Heart right ventricle (tissue), 16 donors: ENCODE measurements around the gene PLP1. TPM values are rescaled to one million over a fixed set of nuclear protein-coding genes. Genes with fewer than 3 reads are reported as not detected.
"Not testable (repeated sequence)": the region's sequence is repeated elsewhere in the genome, so short reads cannot be mapped to it uniquely, and the experiment has no call there.

Source experiments
- ATAC-seq, 8 donors: fragments of 200-7000 bp; cut with Tn5 transposase; one replicate each; pipeline ENCODE4 v1.9.1; 2020; ENCODE audit warnings: mild to moderate bottlenecking in 8 of 8, moderate library complexity in 8 of 8, moderate number of reproducible peaks in 1 of 8
- DNase-seq, 2 donors: peaks; one replicate each; pipeline ENCODE4 v3.0.0-alpha.2; 2020
- H3K27ac ChIP-seq, 10 donors: fragments of 200-600 bp; sonication (generic) in 2 of 10; one replicate each; pipeline versions ENCODE4 v1.5.0 to v1.8.0; 2020 to 2022; ENCODE audit warnings: mild to moderate bottlenecking in 3 of 10
- H3K27me3 ChIP-seq, 7 donors: fragments of 200-600 bp; one replicate each; pipeline ENCODE4 v1.8.0; 2021 to 2022; ENCODE audit warnings: mild to moderate bottlenecking in 2 of 7
- H3K36me3 ChIP-seq, 9 donors: fragments of 200-600 bp; sonication (generic) in 1 of 9; one replicate each; pipeline versions ENCODE4 v1.5.0 to v1.8.0; 2020 to 2022; ENCODE audit warnings: mild to moderate bottlenecking in 2 of 9
- H3K4me1 ChIP-seq, 9 donors: fragments of 200-600 bp; sonication (generic) in 1 of 9; one replicate each; pipeline versions ENCODE4 v1.5.0 to v1.8.0; 2020 to 2022; ENCODE audit warnings: mild to moderate bottlenecking in 4 of 9
- H3K4me3 ChIP-seq, 10 donors: fragments of 200-600 bp; sonication (generic) in 2 of 10; one replicate each; pipeline versions ENCODE4 v1.5.0 to v1.8.0; 2020 to 2022; ENCODE audit warnings: mild to moderate bottlenecking in 7 of 10, moderate library complexity in 2 of 10
- H3K9me3 ChIP-seq, 11 donors: fragments of 200-600 bp in 10 of 11; sonication (generic) in 2 of 11; one replicate each; pipeline versions ENCODE4 v1.5.0 to v1.8.0; 2013 to 2022; ENCODE audit warnings: mild to moderate bottlenecking in 2 of 11, control low read depth in 1 of 11, moderate library complexity in 1 of 11
- CTCF ChIP-seq, 9 donors: fragments of 200-600 bp; sonication (generic) in 2 of 9; IDR thresholded peaks; one replicate each; pipeline versions ENCODE4 v1.5.0 to v1.8.0; 2021 to 2022; ENCODE audit warnings: antibody characterized with exemption in 9 of 9, mild to moderate bottlenecking in 5 of 9, moderate library complexity in 1 of 9
- WGBS, 2 donors: extraction: QIAGEN DNeasy Blood & Tissue Kit; methylation state at CpG; one replicate each; pipeline ENCODE4 v1.1.7; 2013; ENCODE audit warnings: inconsistent platforms in 1 of 2; 5-methylcytosine and 5-hydroxymethylcytosine counted together
- intact Hi-C, 10 donors: fragments of 100-400 bp; cut with DNase I; formaldehyde crosslinking; loops; one replicate each; pipeline versions ENCODE4 v1.11.1 to v1.14.2; 2022
- polyA plus RNA-seq, 2 donors: library from polyadenylated mRNA; stranded (reverse); fragments of 200-250 nt; gene quantifications; one replicate each; pipeline ENCODE4 v1.2.3, GENCODE V29; 2013
- total RNA-seq, 10 donors: library from RNA; stranded (reverse); fragmentation: NEBNext Ultra II Directional in 3 of 10; extraction: Animal tissue kit (Norgen Biotek cat#: 25700) in 3 of 10; gene quantifications; one replicate each; pipeline versions ENCODE4 v1.2.1 to v1.2.4, GENCODE V29; 2021 to 2023
- donor health status: Arrhythmogenic right ventricular cardiomyopathy.
- donor health status: ischemic (EF 13 %, LVEDD 7.1; RV severe dilation, severe dysfunction).
- donor health status: healthy with polysubstance abuse.
- donor health status: DM: no; HTN: yes; CAD: no.
- donor health status: DM: no; HTN: no; CAD: no.
- donor health status: ischemic (EF 25% LVEDD 6.9; RV normal size, moderate dysfunction).
- donor health status: ischemic (EF 25% LVEDD 5.7; RV mildly dilated, moderate dysfunction).
- donor health status: healthy.
- donor health status: DM: yes; HTN: yes; CAD: no.
- donor health status: Ischemic cardiomyopathy.
- donor health status: ischemic (EF 35%, LVEDD 5.7; RV mildly dilated, moderate dysfunction).
- donor health status: nonischemic (EF 11% LVEDD 7.7; RV severe dilation, severe dysfunction).
- donor health status: DM: yes; HTN: yes; CAD: no.
- donor health status: PGD.
- donor health status: ischemic (EF 29% LVEDD 5.4; RV normal size, mild dysfunction).
- donor health status: nonischemic (EF 23%, LVEDD 6.1; RV moderate dilation, normal function).

Gene PLP1
- total and polyA plus RNA-seq, 12 donors: 0.94 to 10.4 (median 2.6) TPM

GRCh38 chrX:103806862-103807474 lies 30.3 kb downstream of the PLP1 start:
- intact Hi-C loops: no loop called here
- DNase-seq (no peak), ATAC-seq (no peak)
- no peak for TF ChIP-seq CTCF (IDR thresholded peaks at IDR 0.05)
- H3K4me3 ChIP-seq: no peak overlapping the region
- no peaks in the 10 kb centered on the region for H3K9me3 ChIP-seq
- H3K36me3 ChIP-seq: no peaks in the 10 kb centered on the region
- peaks cover 0 to 50% (median 0%) of the 10 kb centered on the region in 7 donors for H3K27me3 ChIP-seq
- no peaks in the 10 kb centered on the region for H3K4me1 ChIP-seq
- no peak overlapping the region for H3K27ac ChIP-seq
- WGBS, 2 donors: 66 to 73% methylated on average over 4 of the region's 4 CpGs

GRCh38 chrX:103811858-103812257 lies 35.2 kb downstream of the PLP1 start:
- H3K4me3 ChIP-seq: no peak overlapping the region
- H3K4me1 ChIP-seq: no peaks in the 10 kb centered on the region
- DNase-seq (no peak), ATAC-seq (no peak)
- intact Hi-C loops: loop anchor here in 5 of 10 donors (10.0 kb wide), 3 partner anchors 77 to 117 kb away; partner anchors contain the start of gene TMEM31 (in 2 of the 5)
- no peak overlapping the region for H3K27ac ChIP-seq
- TF ChIP-seq CTCF (IDR thresholded peaks at IDR 0.05): no peak
- H3K36me3 ChIP-seq: no peaks in the 10 kb centered on the region
- H3K9me3 ChIP-seq: no peaks in the 10 kb centered on the region
- WGBS, 2 donors: 92 to 94% methylated on average over 3 of the region's 3 CpGs
- H3K27me3 ChIP-seq: peaks cover 0 to 41% (median 0%) of the 10 kb centered on the region in 7 donors

GRCh38 chrX:103817101-103817500 lies 40.5 kb downstream of the PLP1 start:
- WGBS, 2 donors: 44 to 48% methylated on average over 5 of the region's 5 CpGs
- not testable (repeated sequence) for DNase-seq, ATAC-seq, H3K9me3 ChIP-seq, H3K4me3 ChIP-seq, H3K36me3 ChIP-seq, H3K27ac ChIP-seq, H3K4me1 ChIP-seq
- H3K27me3 ChIP-seq: peaks cover 0 to 34% (median 0%) of the 10 kb centered on the region in 7 donors
- intact Hi-C loops: loop anchor here in 8 of 10 donors (2.0 to 10.0 kb wide), 10 partner anchors 82 to 285 kb away; partner anchors contain the start of genes TMEM31 (in 3 of the 8) and MORF4L2 (in 1 of the 8)

GRCh38 chrX:103817502-103817901 lies 40.9 kb downstream of the PLP1 start:
- Histone ChIP-seq H3K4me3 (no peak overlapping the region), H3K27ac (no peak overlapping the region), H3K4me1 (no peaks in the 10 kb centered on the region), H3K9me3 (no peaks in the 10 kb centered on the region), H3K36me3 (no peaks in the 10 kb centered on the region), H3K27me3 (peaks cover 0 to 34% (median 0%) of the 10 kb centered on the region in 7 donors)
- intact Hi-C loops: loop anchor here in 8 of 10 donors (2.0 to 10.0 kb wide), 10 partner anchors 83 to 285 kb away; partner anchors contain the start of genes TMEM31 (in 3 of the 8) and MORF4L2 (in 1 of the 8)
- ATAC-seq (no peak), DNase-seq (peak in 1 of 2 donors; percentile 6)
- TF ChIP-seq CTCF (IDR thresholded peaks at IDR 0.05): peak; percentile 48 to 89 (median 70)
- WGBS, 2 donors: 24 to 25% methylated on average over 5 of the region's 5 CpGs
